Embryonic facial prominence (tissue), 1 donor: Measurements from ENCODE around the gene COX15.
"Not testable (repeated sequence)": the region's sequence is repeated elsewhere in the genome, so short reads cannot be mapped to it uniquely, and the experiment has no call there.

Source experiments
- DNase-seq: peaks from one replicate; pipeline ENCODE4 v3.0.0-alpha.2; 2016; ENCODE audit errors: extremely low spot score

The COX15 gene

DNA sequence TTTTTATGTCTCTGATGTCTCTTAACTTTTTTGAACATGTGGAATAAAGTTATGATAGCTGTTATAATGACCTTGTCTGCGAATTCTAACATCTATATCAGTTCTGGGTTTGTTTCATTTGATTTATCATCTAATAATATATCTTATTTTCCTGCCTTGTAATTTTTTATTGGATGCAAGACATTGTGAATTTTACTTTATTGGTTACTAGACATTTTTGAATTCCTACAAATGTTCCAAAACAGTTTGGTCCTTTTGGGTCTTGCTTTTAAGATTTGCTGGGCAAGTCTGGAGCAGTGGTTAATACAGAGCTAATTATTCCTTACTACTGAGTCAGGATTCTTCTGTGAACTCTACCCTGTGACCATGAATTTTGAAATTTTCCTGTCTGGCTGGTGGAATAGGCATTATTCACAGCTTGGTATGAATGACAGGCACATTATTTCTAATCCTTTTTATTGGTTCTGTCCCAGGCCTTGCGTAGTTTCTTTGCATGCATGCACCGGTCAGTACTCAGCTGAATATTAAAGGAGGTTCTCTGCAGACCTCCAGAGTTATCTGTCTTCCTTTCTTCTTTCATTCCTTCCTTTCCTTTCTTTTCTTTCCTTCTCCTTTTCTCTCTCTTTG is 9.1 kb upstream of the COX15 start:
- DNase-seq = no peak

DNA sequence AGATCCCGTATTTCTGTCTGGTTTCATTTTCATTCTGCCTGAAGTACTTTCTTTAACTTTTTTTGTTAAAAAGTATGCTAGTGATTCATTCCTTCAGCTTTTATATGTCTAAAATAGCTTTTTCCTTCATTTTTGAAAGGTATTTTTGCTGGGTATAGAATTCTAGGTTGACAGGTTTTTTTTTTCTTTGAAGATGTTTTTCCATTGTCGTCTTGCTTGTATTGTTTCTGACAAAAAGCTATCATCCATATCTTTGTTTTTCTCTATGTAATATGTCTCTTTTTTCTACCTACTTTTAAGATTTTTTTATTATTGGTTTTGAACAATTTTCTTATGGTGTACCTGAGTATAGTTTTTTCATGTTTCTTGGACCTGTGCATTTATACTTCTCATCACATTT is 8.3 kb upstream of the COX15 start:
- DNase-seq = no peak

DNA sequence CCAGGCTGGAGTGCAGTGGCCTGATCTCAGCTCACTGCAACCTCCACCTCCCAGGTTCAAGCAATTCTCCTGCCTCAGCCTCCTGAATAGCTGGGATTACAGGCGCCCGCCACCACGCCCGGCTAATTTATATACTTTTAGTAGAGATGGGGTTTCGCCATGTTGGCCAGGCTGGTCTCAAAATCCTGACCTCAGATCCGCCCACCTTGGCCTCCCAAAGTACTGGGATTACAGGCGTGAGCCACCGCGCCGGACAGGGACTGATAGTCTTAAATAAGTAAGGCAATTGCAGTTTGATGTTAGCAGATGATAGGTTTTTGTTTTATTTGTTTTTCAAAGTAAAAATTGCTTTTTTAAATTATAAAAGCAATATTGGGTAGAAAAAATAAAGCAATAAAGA is 2.2 kb upstream of the COX15 start:
- DNase-seq = not testable (repeated sequence)

DNA sequence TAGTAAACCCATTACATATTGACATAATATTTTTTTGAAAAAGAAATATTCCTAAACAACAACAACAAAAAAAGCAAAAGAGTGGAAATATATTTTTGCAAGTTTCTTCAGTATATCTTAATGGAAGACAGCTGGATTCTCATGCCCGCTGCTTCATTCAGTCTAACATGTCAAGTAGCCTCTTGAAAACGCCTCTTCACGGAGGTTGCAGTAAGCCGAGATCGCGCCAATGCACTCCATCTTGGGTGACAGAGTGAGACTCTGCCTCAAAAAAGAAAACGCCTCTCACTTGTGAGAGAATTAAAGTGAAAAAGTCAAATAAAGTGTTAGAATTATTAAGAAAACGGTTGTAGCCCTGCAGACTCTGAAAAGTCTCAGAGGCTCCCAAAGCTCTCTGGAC is 1.4 kb upstream of the COX15 start:
- DNase-seq = no peak

DNA sequence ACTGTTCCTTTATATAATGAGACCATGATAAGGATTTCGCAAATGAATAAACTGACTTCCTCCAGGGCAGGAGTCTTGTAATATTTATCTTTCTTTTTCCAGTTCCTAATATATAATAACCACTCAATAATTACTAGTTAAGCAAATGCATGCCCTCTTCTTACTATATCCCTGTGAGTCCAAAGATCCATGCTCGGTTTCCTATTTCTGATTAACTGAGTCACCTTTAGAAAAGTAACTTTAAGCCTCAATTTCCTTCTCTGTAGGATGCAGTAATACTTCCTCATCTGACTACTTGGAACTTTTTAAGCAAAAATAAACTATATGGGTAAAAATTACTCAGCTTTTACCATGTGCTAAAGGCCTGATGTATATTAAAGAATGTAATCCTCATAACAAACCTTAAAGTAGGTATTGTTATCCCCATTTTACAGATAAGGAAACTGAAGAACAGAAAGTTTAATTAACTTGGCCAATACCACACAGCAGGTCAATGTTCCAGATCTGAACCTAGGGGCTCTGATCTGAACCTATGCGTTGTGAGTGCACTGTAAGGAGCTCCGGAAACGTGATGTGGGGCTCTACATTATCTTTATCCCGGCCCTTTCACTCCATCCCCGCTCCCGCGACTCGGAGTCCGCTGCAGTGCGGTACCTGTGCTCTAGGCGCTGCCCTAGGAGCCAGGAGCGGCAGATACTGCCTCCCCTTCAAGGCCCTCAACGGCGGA is 458 bp downstream of the COX15 start:
- DNase-seq = no peak

DNA sequence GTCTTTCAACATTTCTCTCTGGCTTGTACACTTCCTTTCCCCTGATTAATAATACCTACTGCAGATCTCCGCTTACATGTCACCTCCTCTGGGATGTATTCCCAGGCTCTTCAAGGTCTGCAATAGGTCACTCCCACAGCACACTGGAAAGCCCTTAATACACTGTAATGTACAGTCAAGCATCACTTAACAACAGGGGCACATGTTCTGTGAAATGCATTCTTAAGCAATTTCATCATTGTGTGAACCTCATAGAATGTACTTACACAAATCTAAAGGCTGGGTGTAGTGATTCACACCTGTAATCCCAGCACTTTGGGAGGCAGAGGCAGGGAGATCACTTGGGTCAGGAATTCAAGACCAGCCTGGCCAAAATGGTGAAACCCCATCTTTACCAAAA is 1.9 kb downstream of the COX15 start:
- no peak for DNase-seq

DNA sequence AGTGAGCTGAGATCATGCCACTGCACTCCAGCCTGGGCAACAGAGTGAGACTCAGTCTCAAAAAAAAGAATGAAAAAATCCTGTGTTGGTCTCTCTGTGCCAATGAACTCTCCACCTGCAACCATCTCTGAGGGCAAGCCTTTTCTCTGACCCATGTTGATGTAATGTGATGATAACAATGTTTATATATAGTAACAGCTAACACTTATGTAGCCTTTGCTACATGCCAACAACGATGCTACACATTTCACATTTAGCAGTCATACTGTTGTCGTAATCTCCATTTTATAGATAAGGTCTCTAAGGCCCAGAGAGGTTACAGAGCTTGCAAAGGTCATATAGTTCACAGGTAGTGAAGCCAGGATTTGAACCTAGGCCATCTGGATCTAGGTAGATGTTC is 11.5 kb downstream of the COX15 start:
- no peak for DNase-seq

DNA sequence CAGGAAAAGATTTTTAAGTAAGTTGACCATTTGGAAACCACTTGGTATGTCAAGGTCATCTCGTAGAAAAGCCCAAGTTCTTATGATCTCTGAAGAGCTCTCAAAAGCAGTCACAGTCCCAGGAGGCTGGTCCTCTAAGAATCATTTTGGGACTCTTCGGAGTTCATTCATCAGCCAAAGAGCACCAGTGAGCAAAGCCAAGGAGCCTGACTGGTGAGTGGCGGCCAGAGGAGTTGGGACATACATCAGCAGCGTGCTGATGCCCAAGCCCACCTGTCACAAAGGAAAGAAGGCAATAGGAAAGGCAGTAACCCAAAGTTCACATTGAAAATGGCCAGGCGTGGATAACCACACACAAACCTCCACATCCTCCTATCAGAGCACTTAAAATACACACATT is 17.5 kb downstream of the COX15 start:
- DNase-seq = no peak

DNA sequence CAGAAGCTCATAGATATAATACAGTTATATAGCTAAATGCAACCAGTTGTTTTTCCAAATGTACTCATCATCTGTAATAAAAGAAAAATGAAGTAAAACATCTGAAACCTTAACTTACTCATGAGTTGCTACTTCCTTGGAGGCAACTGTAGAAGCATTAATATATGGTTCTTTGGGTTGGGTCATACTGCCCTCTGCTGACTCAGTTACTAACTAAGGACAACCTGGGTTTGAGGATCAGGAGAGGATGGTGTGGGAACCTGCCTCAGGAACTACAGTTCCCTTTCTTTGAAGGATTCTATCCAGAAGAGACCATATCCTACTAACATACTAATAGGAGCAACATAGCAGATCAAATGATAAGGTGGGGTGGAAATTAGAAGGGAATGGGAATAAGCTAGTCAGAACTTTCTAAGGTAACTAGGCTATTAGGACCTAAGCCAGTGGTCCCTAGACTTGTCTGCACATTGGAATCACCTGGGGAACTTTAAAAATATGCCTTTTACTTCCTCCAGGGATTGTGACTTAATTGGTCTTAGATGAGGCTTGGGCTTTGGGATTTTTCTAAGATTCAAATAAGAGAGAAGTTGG is 20.7 kb downstream of the COX15 start:
- no peak for DNase-seq

DNA sequence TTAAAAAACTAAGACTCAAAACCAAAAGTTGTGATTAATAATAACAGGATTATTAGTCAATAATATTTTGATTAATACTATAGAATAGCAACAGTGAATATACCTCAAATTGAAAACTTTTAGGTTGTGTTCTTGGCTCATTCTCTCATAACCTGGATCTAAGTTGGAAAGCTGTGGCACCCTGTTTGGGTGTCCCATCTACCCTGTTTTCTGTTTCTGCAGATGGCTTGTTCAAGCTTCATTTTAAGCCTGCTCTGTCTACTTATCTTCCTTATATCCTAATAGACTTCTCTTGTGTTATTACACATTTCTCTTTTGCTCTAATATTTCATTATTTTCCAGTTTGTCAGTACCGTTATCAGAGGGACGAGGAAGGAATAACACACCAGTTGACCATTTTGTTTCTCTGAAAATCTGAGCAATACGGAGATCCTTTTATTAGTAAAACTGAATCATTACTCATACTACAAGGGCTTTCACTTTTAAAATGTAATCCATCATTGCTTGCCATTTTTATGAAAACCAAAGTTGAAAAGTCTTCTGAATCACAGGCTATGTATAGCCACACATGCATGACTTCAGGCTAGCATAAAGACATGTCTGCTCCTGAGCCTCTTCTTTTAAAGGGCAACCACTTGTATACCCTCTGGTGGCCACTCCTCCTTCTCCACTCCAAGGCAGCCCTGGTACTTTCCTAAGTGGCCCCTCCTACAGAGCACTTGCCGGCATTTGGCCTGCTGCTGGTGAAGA is 22.3 kb downstream of the COX15 start:
- DNase-seq = no peak

DNA sequence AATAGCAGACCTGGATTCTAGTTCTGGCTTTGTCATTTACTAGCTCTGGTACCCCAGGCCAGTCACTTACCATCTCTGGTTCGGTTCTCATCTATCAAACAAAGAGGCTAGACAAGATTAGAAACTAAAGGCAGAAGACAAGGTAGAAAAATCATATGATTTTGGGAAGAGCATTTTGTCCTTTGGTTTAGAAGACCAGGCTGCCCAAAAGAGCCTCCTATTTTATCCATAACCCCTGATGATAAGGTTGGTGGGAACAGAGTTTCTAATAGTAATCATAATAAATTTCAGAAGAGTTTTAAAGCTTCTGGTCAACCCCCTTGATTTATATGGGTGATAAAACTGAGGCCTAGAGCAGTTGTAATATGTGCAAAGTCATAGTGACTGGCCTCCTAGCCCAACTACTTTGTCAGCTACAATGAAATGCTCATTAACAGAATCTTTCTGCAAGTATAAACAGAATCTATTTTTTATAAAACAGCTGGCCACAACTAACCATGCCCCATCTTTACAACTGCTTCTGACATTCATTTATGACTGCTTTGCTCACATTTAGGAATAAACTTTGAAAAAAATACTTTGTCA is 23.4 kb downstream of the COX15 start:
- DNase-seq = no peak

DNA sequence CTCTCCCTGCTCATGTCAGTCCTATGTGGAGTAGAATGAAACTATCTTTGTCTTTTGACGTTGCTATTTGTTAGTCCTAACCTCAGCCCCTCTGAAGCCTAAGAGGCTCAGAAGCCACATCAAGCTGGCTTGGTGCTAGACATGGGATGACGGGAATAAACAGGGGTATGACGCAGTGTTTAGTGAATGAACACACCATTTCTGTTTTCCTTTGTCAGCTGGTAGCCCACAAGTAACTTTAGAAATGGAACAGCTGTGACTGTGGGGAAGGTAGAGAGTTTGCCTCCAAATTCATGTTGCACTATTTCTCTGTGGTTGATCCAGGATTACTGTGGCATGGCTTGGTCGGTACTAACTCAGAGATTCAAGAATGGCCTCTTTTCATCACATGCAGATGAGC is 31.3 kb downstream of the COX15 start:
- DNase-seq = no peak

DNA sequence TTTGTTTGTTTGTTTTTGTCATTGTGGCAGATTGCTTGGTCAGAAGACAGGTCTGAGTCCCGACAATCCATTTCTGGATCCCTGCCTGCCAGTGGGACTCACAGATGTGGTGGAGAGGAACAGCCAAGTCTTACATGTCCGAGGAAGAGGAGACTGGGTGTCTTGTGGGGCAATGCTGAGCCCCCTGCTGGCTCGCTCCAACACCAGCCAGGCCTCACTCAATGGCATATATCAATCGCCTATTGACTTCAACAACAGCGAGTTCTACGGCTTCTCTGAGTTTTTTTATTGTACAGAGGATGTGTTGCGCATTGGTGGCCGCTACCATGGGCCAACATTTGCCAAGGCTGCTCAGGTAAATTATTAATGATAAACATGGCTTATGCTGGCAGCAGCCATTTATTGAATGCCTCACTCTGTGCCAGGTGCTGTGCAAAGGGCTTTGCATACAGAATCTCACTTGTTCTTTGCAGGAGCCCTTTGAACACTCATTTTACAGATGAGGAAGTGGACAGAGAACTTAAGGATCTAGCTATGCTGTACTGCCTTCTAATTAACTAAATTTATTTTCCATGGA is 33.3 kb downstream of the COX15 start:
- DNase-seq = no peak

DNA sequence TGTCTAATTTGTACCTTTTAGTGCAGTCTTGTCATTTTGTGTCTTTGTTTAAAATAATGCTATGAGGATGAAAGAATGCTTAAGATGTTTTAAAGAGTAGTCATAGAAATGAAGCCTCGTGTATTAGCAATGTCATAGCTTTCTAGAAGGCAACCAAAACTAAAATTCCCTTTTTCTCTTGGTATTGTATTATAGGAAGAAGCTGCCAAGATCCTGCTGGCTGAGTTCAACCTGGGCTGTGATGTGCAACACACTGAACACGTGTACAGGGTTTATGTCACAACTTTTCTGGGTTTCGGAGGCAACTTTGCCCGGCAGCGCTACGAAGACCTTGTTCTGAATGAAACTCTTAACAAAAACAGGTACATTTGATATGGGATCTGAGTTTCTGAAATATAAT is 36.2 kb downstream of the COX15 start:
- DNase-seq = no peak

DNA sequence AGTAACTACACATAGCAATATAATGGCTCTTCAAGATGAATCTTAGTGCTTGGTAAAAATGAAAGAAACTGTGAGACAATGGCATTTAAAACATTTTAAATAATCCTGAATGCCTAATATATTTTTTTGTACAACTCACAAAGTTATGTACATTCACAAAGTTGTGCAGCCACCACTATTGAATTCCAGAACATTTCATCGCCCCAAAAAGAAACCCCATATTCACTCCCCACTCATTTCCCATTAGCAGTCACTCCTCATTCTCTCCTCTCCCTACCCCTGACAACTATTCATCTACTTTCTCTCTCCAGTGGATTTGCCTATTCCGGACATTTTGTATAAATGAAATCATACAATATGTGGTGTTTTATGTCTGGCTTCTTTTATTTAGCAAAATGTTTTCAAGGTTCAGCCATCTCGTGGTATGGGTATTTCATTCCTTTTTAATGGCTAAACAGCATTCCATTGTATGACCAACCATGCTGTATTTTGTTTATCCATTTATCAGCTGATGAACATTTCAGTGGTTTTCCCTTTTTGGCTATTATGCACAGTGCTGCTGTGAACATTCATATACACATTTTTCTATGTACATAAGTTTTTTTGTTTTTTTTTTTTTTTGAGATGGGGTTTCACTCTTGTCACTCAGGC is 37.9 kb downstream of the COX15 start:
- DNase-seq = no peak

DNA sequence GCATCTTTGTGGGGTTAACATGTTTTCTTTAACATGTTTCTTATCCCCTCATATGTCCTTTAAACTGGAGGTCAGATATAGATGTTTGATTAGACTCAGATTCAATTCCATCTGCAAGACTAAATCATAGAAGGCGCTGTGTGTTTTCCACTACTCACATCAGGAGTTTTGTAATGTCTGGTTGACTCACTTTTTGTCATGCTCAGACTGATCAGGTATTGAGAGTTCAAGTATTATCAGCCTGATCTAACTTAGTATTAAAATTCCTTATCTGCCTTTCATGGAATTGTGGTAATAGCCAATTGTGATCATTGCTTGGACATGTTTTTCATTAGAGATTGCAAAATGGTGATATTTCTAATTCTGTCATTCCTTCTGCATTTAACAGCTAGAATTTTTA is 42.5 kb downstream of the COX15 start:
- DNase-seq = no peak

DNA sequence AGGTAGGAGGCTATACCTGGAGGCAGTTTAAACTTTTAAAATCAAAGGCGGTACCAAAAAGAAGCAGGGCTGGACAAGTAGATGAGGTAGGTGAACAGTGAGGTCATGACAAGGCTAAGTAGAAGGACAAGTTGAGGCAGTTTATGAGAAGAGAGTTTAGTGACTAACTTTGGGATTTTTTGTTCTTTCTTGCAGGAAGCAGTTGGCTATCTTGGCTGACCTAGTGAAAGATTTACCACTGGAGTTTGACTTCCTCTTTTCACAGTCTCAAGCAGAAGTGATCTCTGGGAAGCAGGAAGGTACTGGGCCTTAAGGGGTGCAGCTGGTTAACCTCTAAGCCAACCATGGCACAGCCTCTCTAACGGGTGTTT is 46.3 kb downstream of the COX15 start:
- DNase-seq = no peak

DNA sequence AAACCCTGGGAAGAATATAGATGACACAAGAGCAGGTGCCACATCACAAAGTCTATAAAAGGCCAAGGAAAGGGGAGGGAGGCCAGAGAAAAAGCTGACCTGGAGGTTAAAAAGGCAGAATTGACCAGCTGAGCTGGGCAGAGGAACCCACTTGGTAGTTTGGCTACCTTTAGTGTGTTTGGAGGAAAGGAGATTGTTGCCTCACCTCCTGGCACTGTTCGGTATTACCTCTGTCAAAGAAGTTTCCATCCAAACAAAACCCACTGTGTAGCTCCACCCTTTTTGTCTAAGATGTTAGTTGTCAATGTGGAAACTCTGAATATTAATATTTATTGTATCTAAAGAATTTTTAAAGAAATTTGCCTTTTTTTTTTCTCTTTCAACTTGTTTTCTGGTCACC is 49.2 kb downstream of the COX15 start:
- no peak for DNase-seq
